CMK (cell line): ENCODE results near the gene FBXO36.
"Not testable (repeated sequence)": the region's sequence is repeated elsewhere in the genome, so short reads cannot be mapped to it uniquely, and the experiment has no call there.

Experiments
- DNase-seq: peaks from one replicate; pipeline ENCODE4 v3.0.0-alpha.2; 2010; ENCODE audit warnings: low read depth

The FBXO36 gene

DNA sequence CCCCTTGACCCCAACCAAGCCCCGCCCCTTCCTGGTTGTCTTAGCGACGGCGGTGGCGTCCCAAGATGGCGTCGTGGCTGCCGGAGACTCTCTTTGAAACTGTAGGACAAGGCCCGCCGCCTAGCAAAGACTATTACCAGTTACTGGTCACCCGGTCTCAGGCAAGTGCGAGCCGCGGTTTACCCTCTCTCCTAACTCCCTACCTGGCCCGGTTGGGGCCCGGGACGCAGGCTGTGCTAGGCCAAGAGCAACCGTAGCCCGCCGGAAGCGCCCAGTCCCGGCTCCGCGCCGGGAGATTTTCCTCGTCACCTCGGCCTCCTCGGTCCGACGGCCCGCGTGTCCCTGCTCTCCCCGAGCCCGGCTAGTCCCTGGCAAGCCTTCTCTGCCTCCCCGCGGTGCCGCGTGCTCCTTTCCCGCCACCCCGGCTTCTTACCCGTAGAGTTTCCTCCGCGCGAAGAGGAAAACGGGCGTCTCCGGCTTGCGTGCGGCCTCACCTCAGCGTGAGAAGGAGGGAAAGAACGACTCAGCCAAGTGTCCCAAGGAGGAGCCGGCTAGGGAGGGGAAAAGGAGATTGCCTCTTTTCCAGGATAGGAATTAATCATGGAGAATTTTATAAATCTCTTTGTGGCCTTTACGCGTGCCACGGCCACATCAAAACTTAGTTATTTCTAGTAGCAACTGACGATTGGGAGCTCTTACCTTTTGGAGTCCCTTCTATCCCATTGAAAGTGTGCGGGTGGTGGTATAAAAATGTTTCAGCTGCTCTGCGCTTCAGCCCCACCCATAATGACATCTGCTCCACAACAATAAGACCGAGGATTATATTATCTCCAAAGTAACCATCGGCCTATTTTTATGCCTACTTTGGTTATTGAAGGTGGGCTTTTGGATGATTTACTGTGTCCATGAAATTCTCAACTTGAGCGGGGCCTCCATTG is at the start of gene FBXO36:
TSS of gene FBXO36 (plus strand) at position 55 of the 938 bp plus-strand sequence. CDS start at position 66, 11 bp downstream.
- no peak for DNase-seq

DNA sequence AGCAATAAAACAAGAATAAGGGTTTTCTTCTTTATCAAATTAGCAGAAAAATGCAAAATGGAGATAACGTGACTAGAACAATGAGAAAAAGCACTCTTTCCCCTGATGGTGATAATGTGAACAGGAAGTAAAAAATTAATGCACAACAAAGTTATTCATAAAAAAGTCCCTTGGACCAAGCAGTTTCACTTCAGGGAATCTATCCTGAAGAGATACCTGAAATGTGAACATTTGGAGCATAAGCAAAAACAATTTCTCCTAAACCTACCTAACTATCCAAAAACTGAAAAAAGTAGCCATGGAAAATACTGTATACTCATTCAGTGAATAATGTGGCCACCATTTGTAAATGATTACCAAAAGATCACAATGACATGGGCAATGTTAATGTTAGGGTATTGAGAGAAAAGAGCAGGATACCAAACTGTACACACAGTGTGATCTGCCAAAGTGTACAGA is 49.2 kb upstream of the FBXO36 start:
- no peak for DNase-seq

DNA sequence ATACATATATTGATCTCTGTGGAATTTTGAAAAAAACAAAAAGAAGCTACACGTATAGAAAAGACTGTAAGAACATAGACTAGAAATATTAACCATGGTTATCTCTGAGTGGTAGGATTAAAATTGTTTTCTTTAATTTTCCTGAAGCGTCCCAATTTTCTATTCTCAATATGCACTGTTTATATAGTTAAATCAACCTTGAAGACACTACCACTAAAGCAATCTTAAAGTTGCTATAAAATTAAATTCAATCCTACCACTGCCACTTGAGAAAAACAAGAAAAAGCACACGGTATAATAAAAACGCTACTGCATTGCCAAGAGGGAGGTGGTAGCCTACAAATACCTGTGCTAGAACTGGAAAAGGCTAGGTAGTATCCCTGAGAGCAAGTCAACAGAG is 47.7 kb upstream of the FBXO36 start:
- no peak for DNase-seq

GRCh38 chr2:229875549-229875948 is 46.8 kb upstream of the FBXO36 start:
- no peak for DNase-seq

GRCh38 chr2:229879191-229879950 is 42.9 kb upstream of the FBXO36 start:
- no peak for DNase-seq

- DNase-seq: no peak
These were observed 41.3 kb upstream of the FBXO36 start for GRCh38 chr2:229880892-229881586.

DNA sequence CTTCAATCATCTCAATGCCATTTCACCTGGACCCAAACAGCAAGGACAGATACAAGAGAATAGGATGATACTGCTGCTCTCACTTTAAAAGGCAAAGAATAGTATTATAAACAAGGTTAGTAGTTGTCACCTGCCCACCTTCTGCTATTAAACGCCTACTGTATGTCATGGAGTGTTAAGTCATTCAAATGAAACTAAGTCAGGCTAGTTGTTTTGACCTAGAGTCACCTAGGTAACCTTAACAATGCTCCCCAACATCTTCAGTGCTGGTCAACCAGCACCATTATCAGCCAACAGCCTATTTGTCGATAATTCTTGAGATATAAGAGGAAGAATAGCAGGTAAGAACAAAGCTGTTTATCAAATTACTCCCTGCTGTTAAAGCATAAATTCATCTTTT is 39.7 kb upstream of the FBXO36 start:
- DNase-seq: no peak

DNA sequence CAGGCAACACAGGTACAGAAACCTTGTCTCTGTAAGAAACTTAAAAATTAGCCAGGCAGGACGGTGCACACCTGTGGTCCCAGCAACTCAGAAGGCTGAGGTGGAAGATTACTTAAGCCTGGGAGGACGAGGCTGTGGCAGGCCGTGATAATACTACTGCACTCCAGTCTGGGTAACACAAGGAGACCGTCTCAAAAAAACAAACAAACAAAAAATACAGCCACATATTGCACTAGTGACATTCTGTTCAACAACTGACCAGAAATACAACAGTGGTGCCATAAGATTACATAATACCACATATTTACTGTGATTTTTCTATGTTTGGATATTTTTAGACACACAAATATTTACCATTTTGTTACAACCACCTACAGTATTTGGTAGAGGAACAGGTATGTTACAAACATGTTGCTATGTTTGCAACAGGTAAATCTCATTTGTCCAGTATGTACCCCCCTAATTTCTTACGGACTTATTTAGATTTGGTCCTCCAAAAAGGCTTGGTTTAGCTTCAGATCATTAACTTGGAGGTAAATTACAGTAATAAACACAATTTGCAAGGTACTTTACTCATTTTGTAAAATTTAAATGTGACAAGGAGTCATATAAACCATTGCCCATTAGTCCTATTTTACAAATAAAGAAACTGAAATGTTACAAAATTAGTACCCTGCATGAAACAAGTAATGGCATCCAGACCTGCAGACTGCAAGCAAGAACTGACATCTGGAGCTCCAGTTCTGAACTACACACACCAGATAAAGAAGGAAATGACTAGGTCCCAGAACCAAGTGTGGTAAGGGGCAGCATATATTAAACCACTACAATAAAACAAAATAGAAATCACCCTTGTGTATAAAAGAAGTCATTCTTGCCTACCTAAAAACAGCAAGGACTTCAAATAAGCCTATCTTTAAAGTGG is 37.3 kb upstream of the FBXO36 start:
- DNase-seq: no peak

- DNase-seq: no peak
These were observed 34.9 kb upstream of the FBXO36 start for GRCh38 chr2:229887441-229887840.

GRCh38 chr2:229888031-229888430 is 34.3 kb upstream of the FBXO36 start:
- DNase-seq: no peak

- DNase-seq: no peak
These were observed 33.3 kb upstream of the FBXO36 start for GRCh38 chr2:229889023-229889422.

DNA sequence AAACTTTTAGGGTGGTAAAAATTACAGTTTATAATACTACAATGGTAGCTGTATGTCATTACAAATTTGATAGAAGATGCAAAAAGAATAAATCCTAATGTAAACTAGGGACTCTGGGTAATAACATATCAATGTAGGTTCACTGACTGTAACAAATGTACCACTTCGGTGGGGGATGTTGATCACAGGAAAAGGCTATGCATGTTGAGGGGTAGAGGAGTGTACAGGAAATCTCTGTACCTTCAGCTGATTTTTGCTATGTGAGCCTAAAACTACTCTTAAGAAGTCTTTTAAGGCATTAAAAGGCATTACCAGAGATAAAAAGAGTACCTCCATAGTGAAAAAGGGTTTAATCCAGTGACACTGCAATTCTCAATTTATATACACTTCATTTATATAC is 25.4 kb upstream of the FBXO36 start:
- no peak for DNase-seq

DNA sequence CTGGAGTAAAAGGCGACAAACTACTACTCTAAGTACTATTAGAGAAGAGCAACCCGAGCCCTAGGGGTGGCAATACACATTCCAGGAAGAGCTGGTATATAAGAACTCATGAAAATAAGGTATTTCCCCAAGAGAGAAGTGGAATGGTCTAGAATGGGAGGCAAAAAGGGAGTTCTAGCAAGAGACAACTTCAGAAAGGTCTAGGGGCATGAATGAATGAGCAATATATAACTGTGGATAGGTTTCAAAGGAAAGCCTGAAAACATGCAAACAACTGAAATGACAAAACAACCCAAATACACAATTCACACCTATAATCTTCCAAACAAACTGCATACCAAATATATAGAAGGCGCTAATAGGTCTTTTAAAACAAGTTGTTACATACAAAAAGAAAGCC is 22.7 kb upstream of the FBXO36 start:
- DNase-seq: no peak

DNA sequence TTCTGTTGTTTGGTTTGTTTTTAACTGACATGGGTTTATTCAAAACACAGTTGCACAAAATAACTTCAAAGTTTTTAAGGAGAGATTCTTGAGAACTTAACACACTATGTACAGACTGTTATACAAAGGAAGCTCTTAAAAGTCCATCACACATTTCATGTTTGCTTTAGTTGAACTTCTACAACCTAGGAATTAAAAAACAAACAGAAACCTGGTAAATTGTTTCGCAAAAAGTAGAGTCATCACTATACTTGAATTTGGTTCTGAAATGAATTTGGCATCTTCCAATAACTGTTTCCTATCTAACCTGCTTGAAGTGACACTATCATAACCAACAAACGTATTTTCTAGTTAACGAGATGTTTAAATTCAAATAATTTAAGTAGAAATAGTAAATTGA is 22.3 kb upstream of the FBXO36 start:
- DNase-seq: no peak

GRCh38 chr2:229900514-229900913 is 21.8 kb upstream of the FBXO36 start:
- not testable (repeated sequence) for DNase-seq

DNA sequence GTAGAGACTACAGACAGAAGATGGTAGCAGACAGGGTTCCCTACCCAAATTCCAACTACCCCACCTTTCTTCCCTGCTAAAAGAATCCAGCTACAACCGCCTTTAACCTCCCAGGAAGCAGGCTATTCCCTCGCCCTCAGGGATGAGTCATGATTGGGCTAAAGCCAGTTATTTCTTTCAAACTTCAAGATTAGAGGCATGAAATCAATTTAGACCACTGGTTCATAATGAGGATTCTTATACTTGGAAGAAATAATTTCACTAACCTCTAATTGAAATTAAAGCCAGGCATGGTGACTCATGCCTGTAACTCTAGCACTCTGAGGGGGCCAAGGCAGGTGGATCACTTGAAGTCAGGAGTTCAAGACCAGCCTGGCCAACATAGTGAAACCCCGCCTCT is 20.5 kb upstream of the FBXO36 start:
- no peak for DNase-seq

DNA sequence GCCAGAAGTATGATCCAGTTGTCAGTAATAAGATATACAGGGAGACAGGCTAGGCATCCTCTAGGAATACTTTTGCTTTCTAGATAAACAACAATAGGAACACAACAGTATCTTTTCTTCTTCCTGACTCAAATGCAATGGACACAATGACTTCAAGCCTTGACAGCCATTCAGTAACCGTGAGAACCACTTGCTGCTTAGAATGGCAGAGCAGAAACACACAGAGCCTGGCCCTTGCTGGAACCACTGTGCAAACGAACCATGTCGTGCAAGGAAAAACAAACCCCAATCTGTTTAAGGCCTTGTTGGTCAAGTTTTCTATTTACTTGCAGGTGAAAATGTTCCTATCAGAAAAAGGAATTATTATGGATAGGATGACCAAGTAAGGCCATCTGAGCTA is 19.3 kb upstream of the FBXO36 start:
- no peak for DNase-seq

DNA sequence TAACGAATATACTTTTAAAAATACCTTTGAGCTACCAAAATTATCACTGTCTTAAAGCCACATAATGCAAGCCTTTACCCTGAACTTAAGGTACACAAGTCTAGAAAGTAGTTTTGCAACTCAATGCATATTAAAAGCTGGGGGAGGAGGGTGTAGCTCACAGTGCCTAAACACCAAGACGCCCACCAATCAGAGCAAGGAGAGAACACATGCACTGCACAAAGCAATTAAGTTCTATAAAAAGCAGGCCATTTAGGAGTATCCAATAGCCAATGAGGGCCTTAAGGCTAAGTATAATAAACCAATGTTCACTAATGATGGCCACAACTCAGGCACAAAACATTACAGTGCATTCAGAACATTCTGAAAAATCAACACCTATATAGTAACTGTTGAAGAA is 16.7 kb upstream of the FBXO36 start:
- no peak for DNase-seq

- DNase-seq: no peak
These were observed 13.2 kb upstream of the FBXO36 start for GRCh38 chr2:229909090-229909489.

- DNase-seq: no peak
These were observed 12.0 kb upstream of the FBXO36 start for GRCh38 chr2:229910147-229910831.
